GM15510 (cell line): Measurements from ENCODE around the gene SLC35F4.

Source experiments
- POLR2A ChIP-seq: IDR thresholded peaks from 3 replicates; pipeline ENCODE4 v1.6.1; 2011; ENCODE audit warnings: borderline replicate concordance; ENCODE audit not compliant: insufficient read length; ENCODE audit errors: extremely low read depth

Gene SLC35F4

GRCh38 chr14:57834001-57834598 lies 31.8 kb downstream of the SLC35F4 start:
- no peak for TF ChIP-seq POLR2A

GRCh38 chr14:57833323-57833722 lies 32.6 kb downstream of the SLC35F4 start:
- no peak for TF ChIP-seq POLR2A

GRCh38 chr14:57831981-57832380 lies 33.9 kb downstream of the SLC35F4 start:
- no peak for TF ChIP-seq POLR2A

- TF ChIP-seq POLR2A = no peak
Measured at GRCh38 chr14:57828713-57829112, 37.2 kb downstream of the SLC35F4 start.

- TF ChIP-seq POLR2A = no peak
Measured at GRCh38 chr14:57823015-57823660, 42.8 kb downstream of the SLC35F4 start.

GRCh38 chr14:57822081-57822480 lies 43.8 kb downstream of the SLC35F4 start:
- TF ChIP-seq POLR2A = no peak

- no peak for TF ChIP-seq POLR2A
Measured at GRCh38 chr14:57820581-57820980, 45.3 kb downstream of the SLC35F4 start.

GRCh38 chr14:57818511-57818910 lies 47.4 kb downstream of the SLC35F4 start:
- TF ChIP-seq POLR2A = no peak

GRCh38 chr14:57816568-57817284 lies 49.2 kb downstream of the SLC35F4 start:
- TF ChIP-seq POLR2A = no peak

GRCh38 chr14:57814726-57815125 lies 51.2 kb downstream of the SLC35F4 start:
- TF ChIP-seq POLR2A = no peak

GRCh38 chr14:57812741-57813140 lies 53.2 kb downstream of the SLC35F4 start:
- no peak for TF ChIP-seq POLR2A

- no peak for TF ChIP-seq POLR2A
Measured at GRCh38 chr14:57811998-57812546, 53.8 kb downstream of the SLC35F4 start.

GRCh38 chr14:57809808-57810207 lies 56.1 kb downstream of the SLC35F4 start:
- no peak for TF ChIP-seq POLR2A

- TF ChIP-seq POLR2A = no peak
Measured at GRCh38 chr14:57797160-57797559, 68.7 kb downstream of the SLC35F4 start.

GRCh38 chr14:57796556-57796955 lies 69.3 kb downstream of the SLC35F4 start:
- no peak for TF ChIP-seq POLR2A
